GM21786 (cell line): ENCODE measurements around the gene ENPP6.

Experiments used
- ATAC-seq: cut with Tn5 transposase; IDR thresholded peaks from one replicate; pipeline ENCODE4 v1.9.1; 2021; ENCODE audit not compliant: unreplicated experiment

ENPP6 gene

GRCh38 chr4:184192933-184193332, 24.7 kb downstream of the ENPP6 start:
- ATAC-seq, result no peak

GRCh38 chr4:184191267-184191666, 26.4 kb downstream of the ENPP6 start:
- no peak for ATAC-seq

DNA sequence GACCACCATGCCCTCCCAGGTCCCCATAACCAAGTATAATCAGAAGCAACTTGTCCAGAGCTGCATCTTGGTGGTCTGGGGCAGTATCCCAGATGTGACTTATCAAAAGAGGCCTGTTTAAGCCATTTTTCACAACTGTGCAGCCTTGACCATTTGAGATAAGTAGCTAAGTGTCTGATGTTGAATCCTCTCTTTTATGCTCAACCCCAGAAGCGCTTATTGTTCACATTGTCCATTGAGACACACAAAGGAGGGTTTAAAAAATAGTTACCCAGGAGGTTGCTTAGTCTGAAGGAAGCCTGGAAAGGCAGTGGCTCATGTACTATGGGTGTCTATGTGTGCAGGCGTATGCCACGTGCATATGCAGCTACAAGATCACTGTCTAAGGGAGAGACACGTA, 27.0 kb downstream of the ENPP6 start:
- no peak for ATAC-seq

DNA sequence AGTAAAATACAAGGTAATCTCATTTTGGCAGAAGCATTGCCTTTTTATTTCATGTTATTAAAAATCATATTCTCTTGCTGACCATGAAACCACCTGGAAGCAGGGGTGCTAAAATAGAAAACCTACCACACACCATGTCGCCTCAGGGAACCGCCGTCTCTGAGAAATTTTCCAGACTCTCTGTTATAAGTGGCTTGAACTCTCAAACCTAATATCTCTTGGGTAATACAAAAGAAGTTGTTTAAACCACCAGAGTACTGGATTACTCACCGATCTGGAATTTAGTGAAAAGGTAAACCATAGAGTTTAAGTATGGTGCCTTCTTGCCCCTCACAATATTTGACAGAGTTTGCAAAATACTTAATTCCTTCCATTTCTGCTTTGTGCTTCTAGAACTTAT, 27.7 kb downstream of the ENPP6 start:
- no peak for ATAC-seq

GRCh38 chr4:184188443-184189400, 29.0 kb downstream of the ENPP6 start:
- ATAC-seq, result no peak

DNA sequence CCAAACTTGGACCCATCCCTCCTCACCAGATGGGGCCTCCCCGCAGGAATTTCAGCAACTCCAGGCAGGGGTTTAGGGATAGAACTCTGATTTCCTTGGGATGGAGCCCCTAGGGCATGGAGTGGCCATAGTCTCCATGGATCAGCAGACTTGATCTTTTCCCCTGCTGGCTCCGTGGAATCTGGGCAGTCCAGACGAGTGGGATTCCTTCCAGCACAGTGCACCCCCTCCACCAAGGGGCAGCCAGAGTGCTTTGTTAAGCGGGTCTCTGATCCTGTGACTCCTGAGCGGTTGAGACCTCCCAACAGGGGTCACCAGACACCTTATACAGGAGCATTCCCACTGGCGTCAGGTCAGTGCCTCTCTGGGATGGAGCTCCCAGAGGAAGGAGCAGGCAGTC, 40.4 kb downstream of the ENPP6 start:
- ATAC-seq, result no peak

GRCh38 chr4:184174571-184175488, 42.8 kb downstream of the ENPP6 start:
- no peak for ATAC-seq

GRCh38 chr4:184171011-184171410, 46.7 kb downstream of the ENPP6 start:
- ATAC-seq, result no peak

GRCh38 chr4:184169225-184169867, 48.3 kb downstream of the ENPP6 start:
- ATAC-seq, result no peak

GRCh38 chr4:184168406-184169019, 49.2 kb downstream of the ENPP6 start:
- peak; percentile 74 for ATAC-seq

GRCh38 chr4:184167576-184167975, 50.1 kb downstream of the ENPP6 start:
- ATAC-seq, result peak; percentile 79

DNA sequence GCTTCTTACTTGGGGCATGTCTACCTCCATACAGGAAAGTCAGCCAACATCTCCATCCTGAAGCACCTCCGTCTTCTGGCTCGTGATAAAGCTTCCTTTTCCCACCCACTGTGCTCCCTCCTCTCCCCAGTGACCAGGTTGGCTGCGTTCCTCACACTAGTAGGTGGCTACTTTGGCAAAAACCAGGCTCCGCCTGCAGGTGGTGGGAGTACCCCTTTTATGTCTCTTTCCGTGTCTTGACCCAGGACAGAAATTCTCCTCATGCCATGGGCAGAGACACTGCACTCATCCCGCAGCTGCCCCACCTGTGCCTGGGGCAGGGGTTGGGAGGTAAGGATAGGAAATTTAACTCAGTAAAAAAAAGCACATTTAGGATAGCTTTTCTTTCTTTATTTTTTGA, 50.9 kb downstream of the ENPP6 start:
- no peak for ATAC-seq

GRCh38 chr4:184165291-184165690, 52.4 kb downstream of the ENPP6 start:
- ATAC-seq, result no peak

- ATAC-seq, result no peak
Observed at GRCh38 chr4:184163813-184164212, 53.9 kb downstream of the ENPP6 start.

DNA sequence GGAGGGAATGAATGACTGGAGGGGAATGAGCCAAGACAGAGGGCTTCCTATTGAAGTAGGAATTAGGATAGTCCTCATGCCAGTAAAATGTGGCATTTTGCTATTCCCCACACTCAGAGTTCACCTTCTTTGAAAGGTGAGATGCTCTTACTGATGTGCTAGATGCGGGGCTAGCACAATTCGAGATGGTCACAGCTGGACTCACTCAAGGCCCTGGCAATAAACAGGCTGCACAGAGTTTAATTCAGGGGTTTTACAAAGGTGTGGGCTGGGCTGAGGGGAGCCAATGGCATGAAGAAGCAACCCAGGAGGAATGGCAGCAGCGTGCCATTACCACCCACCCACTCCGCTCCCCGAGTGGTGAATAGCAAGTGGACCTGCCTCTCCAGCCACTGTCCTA, 55.1 kb downstream of the ENPP6 start:
- no peak for ATAC-seq

DNA sequence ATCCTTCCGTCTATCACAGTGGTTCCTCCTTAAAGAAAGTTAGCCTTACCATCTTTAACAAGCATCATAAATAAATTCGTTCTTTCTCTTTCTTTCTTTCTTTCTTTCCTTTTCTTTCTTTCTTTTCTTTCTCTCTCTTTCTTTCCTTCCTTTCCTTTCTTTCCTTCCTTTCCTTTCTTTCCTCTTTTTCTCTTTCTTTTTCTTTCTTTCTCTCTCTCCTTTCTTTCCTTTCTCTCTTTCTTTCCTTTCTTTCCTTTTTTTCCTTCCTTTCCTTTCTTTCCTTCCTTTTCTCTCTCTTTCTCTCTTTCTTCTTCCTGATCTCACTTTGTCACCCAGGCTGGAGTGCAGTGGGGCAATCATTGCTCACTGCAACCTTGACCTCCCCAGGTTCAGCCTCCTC, 60.4 kb downstream of the ENPP6 start:
- no peak for ATAC-seq

DNA sequence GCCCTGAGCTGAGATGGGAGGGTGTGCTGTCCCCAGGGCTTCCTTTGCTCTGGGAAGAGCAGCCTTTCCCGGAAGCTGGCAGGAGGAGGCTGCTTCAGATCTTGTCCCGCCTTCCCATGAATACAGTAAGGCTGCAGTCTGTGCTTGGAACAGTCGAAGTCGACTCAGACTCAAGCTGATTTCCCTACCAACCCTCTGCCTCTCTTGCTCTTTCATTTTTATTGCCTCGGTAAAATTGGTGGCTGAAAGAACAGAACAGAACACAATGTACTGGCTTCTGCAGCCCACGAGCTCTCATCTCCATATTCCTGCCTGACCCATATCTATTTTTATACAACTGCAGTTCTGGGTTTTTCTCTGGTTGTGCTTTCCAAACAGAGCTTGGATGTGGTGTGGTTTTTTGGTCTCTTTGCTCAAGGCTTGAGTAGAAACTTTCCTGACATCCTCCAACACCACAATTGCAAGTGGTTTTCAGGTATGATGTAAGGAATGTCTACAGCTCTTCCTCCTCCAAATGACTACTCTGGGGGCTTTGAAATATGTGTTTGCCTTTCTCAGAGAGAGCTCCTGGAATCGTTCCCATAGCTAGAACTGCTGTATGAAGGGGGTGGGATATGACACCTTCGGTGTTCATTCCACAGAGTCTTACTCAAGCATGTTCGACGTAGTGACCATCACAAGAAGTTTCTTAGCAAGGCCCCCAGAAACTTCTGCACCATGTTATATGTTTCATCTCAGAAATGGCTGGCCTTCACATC, 61.3 kb downstream of the ENPP6 start:
- ATAC-seq, result no peak

- no peak for ATAC-seq
Observed at GRCh38 chr4:184154199-184154598, 63.5 kb downstream of the ENPP6 start.

DNA sequence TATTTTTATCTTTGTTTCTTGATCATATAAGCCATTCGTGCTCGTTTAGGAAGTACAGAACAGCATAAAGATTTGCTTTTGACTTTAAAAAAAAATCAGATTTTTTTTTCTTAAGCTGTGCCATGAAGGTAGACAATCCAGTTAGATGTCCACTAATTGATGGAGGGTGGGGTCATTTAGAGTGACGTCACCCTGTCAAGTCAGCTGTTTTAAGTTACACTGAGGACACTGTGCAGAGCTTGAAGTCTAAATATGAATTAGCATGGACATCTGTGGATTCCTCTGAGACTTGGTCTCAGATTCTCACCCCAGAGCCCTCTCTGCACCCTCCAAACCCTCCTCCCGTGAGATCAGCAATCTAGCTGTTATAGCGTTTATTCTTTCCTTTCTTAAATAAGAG, 63.9 kb downstream of the ENPP6 start:
- ATAC-seq, result no peak

GRCh38 chr4:184151988-184152485, 65.6 kb downstream of the ENPP6 start:
- no peak for ATAC-seq
